AG10803 (cell line): ENCODE data around the gene PCSK4.

Source experiments
- DNase-seq: peaks from one replicate; pipeline ENCODE4 v3.0.0; 2010; ENCODE audit warnings: low read depth
- H3K4me3 ChIP-seq: 2 replicates; pipeline ENCODE4 v1.5.1; 2011; ENCODE audit warnings: mild to moderate bottlenecking, low read length, control low read depth
- TF ChIP-seq, protein P1 (sequence below): conservative IDR thresholded peaks from 2 replicates; pipeline ENCODE4 v1.5.1; 2011; ENCODE audit warnings: mild to moderate bottlenecking, low read length, control low read depth, inconsistent platforms

PCSK4 gene

DNA sequence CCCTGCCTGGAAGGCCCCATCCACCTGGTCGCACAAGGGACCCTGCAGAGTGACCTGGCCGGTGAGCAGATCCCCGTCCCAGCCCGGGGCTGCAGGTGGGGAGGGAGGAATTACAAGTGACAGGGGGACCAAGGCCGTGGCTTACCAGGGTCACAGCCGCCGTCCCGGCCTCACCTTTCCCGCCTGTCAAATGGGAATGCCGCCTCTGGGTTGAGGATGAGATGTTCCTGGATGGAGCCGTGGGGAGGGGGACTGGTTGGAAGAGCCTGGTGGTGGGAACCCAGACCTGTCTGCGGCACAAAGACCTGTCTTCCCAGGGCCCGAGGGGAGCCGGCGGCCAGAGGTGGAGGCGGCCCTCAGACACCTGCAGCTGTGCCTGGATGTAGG lies 39.3 kb upstream of the PCSK4 start:
- no peak overlapping the region for H3K4me3 ChIP-seq
- TF ChIP-seq, protein P1, sequence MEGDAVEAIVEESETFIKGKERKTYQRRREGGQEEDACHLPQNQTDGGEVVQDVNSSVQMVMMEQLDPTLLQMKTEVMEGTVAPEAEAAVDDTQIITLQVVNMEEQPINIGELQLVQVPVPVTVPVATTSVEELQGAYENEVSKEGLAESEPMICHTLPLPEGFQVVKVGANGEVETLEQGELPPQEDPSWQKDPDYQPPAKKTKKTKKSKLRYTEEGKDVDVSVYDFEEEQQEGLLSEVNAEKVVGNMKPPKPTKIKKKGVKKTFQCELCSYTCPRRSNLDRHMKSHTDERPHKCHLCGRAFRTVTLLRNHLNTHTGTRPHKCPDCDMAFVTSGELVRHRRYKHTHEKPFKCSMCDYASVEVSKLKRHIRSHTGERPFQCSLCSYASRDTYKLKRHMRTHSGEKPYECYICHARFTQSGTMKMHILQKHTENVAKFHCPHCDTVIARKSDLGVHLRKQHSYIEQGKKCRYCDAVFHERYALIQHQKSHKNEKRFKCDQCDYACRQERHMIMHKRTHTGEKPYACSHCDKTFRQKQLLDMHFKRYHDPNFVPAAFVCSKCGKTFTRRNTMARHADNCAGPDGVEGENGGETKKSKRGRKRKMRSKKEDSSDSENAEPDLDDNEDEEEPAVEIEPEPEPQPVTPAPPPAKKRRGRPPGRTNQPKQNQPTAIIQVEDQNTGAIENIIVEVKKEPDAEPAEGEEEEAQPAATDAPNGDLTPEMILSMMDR, result no peak
- no peak for DNase-seq

DNA sequence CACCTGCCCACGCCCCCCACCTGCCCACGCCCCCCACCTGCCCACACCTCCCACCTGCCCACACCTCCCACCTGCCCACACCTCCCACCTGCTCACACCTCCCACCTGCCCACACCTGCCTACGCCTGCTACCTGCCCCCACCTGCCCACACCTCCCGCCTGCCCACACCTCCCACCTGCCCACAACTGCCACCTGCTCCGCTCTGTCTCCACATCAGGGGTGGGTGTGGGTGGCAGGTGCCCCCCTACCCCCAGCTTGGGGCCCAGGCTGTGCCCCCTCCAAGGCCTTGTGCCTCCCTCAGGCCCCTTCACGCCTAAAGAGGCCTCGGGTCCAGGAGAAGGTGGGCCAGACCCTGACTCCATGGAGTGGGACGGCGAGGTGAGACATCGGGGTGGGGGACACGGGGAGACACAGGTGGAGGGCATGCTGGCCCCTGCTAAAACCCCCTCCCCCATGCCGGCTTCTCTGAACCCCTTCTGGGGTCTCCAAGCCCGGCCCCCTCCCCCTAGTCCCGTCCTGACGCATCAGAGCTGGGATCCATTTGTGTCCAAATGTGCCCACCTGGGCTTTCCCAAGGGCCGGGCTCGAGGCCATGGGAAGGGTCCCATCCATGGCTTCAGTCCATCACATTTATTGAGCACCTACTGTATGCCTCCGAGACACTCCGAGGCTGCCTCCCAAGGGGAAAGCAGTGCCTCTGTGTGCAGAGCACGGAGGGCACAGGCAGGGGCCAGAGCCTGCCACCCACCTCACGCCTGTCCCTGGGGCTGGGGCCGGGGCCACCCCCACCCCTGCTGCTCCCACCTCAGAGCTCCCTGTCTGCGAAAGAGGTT lies 38.7 kb upstream of the PCSK4 start:
- no peak overlapping the region for H3K4me3 ChIP-seq
- no peak for DNase-seq
- TF ChIP-seq, protein P1, result no peak

DNA sequence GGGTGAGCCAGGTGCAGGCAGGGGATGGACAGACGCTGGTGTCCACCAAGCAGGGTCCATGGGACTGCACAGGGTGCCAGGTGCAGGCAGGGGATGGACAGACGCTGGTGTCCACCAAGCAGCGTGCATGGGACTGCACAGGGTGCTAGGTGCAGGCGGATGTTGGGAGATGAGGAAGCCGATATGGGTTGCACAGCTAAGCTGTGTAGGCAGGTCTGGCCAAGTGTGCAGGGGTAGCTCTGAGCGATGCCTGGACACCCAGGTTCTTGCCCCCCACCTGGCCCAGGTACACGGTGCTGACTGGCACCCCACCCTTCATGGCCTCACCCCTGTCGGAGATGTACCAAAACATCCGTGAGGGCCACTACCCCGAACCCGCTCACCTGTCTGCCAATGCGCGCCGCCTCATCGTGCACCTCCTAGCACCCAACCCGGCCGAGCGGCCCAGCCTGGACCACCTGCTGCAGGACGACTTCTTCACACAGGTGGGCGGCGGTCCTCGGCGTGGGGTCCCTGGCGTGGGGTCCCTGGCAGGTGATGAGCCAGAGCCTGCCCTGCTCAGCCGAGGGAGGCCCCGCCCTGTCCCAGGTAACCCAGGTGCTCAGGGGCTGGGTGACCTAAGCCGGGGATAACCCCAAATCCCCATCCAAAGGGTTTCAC lies 37.6 kb upstream of the PCSK4 start:
- no peak for DNase-seq
- TF ChIP-seq, protein P1, result no peak

DNA sequence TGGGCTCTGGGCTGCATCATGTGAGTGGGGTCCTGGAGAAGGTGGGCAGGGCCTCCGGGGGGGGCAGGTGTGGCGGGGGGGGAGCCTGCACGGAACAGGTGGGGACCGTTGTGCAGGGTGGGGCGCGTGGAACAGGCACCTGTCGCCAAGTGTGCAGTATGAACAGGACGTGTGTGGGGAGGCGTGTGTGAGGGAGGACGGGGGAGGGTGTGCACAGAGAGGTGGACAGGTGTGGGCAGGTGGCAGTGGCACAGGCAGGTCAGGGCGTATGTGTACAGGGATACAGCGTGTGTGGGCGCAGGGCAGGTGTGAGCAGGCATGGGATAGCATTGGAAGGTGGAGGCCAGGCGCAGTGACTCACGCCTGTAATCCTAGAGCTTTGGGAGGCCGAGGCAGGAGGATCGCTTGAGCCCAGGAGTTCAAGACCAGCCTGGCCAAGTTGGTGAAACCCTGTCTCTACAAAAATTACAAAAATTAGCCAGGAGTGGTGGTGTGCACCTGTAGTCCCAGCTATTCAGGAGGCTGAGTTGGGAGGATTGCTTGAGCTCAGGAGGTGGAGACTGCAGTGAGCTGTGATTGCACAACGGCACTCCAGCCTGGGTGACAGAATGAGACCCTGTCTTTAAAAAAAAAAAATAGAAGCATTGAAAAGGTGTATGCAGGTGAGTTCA lies 37.0 kb upstream of the PCSK4 start:
- no peak overlapping the region for H3K4me3 ChIP-seq
- no peak for DNase-seq
- TF ChIP-seq, protein P1, result no peak

More for the DNA sequence above, 37.6 kb upstream of the PCSK4 start:
- no peak overlapping the region for H3K4me3 ChIP-seq

DNA sequence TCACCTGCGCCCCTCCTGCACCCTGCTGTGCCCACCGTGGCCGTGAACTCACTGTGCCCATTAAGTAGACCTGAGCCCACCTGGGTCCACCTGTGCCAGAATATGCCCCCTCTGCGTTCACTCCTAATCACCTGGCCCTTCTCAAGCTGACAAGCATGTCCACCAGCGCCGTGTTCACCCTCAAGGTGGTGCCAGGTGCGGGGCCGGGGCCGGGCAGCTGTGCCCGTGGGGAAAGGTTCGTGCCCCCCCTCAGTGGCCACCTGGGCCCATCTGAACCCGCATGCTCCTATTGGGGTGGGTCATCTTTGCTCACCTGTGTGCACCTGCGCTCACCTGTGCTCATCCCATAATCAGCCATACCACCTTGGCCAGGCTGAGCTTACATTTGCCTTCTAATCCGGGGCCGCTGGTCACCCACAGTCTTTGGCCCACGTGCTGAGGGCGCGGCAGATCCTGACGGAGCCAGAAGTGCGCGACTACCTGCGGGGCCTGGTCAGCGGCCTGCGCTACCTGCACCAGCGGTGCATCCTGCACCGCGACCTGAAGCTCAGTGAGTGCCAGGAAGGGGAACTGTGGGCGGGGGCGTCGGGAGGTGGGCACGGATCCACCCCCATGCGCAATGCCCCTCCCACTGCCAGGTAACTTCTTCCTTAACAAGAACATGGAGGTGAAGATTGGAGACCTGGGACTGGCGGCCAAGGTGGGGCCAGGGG lies 36.1 kb upstream of the PCSK4 start:
- no peak overlapping the region for H3K4me3 ChIP-seq
- TF ChIP-seq, protein P1, result no peak
- DNase-seq, result no peak

DNA sequence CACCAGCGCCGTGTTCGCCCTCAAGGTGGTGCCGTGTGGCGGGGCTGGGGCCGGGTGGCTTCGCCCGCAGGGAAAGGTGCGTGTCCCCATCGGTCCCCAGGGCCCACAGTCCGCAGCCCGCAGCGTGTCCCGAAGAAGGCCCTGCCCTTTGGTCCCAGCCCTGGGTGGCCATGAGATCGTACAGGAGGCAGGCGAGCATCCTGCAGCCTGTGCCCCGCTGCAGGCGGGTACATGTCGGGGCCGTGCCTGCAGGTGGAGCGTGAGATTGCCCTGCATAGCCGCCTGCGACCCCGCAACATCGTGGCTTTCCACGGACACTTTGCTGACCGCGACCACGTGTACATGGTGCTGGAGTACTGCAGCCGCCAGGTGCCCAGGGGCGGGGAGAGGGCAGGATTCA lies 35.2 kb upstream of the PCSK4 start:
- DNase-seq, result no peak
- H3K4me3 ChIP-seq, result no peak overlapping the region
- TF ChIP-seq, protein P1, result no peak
